Panc1 (cell line): ENCODE measurements around the gene ELOVL1. TPM values are rescaled to one million over a fixed set of nuclear protein-coding genes. Genes with fewer than 3 reads are reported as not detected.

ENCODE experiments used
- ATAC-seq: fragments of 200-7000 bp; cut with Tn5 transposase; 2 replicates; pipeline ENCODE4 v1.9.1; 2020; ENCODE audit warnings: mild to moderate bottlenecking, moderate library complexity
- BruUV-seq: library from RNA; stranded (reverse); fragments of 400-500 nt; replicated peaks from 2 replicates; lab custom pipeline; 2021; lab: Mats Ljungman, UMichigan
- CTCF ChIA-PET: fragments of 300-600 bp; sonication (Branson Sonifier 250); formaldehyde crosslinking; loops from one replicate; lab custom pipeline; 2022; ENCODE audit warnings: antibody characterized with exemption; lab: Charles Lee
- POLR2A ChIA-PET: fragments of 300-600 bp; sonication (Branson Sonifier 250); formaldehyde crosslinking; loops from one replicate; lab custom pipeline; 2022; ENCODE audit warnings: antibody characterized with exemption; lab: Charles Lee
- DNase-seq: peaks from one replicate; pipeline ENCODE4 v3.0.0-alpha.2; 2010; ENCODE audit warnings: low read depth, low spot score
- H3K27ac ChIP-seq: 2 replicates; pipeline ENCODE4 v1.5.1; 2011; ENCODE audit warnings: mild to moderate bottlenecking, low read length, inconsistent platforms
- H3K27me3 ChIP-seq: fragments of 200-500 bp; sonication (Bioruptor generic); 2 replicates; pipeline ENCODE4 v1.6.0; 2014; ENCODE audit warnings: low read length, inconsistent platforms; ENCODE audit not compliant: control insufficient read depth, insufficient read depth
- H3K36me3 ChIP-seq: fragments of 200-500 bp; sonication (Bioruptor generic); 2 replicates; pipeline ENCODE4 v1.5.1; 2014; ENCODE audit warnings: inconsistent platforms, mild to moderate bottlenecking, low read length, moderate library complexity; ENCODE audit not compliant: control insufficient read depth, insufficient read depth
- H3K4me1 ChIP-seq: 2 replicates; pipeline ENCODE4 v1.5.1; 2011; ENCODE audit warnings: inconsistent platforms, mild to moderate bottlenecking, low read length, moderate library complexity; ENCODE audit not compliant: control insufficient read depth, insufficient read depth
- H3K4me3 ChIP-seq, 2 experiments: 2 replicates each; pipeline ENCODE4 v1.5.1; 2011 to 2012; ENCODE audit warnings: low read depth in 2 of 2, low read length in 2 of 2, mild to moderate bottlenecking in 2 of 2, inconsistent platforms in 1 of 2, moderate library complexity in 1 of 2
- H3K9me3 ChIP-seq: fragments of 200-500 bp; sonication (Bioruptor generic); 2 replicates; pipeline ENCODE4 v1.5.1; 2014; ENCODE audit warnings: low read depth, mild to moderate bottlenecking, inconsistent platforms, low read length, moderate library complexity; ENCODE audit not compliant: control insufficient read depth, insufficient read depth
- CTCF ChIP-seq: fragments of 450-650 bp; IDR thresholded peaks from 2 replicates; pipeline ENCODE4 v1.5.1; 2017; ENCODE audit warnings: mild to moderate bottlenecking
- POLR2AphosphoS5 ChIP-seq: IDR thresholded peaks from 2 replicates; pipeline ENCODE4 v1.6.1; 2012; ENCODE audit warnings: mild to moderate bottlenecking, low read depth, low read length, moderate library complexity
- REST ChIP-seq, 2 experiments: IDR thresholded peaks; 2 replicates each; pipeline ENCODE4 v1.6.1; 2011 to 2012; ENCODE audit warnings: low read depth in 2 of 2, control low read depth in 1 of 2, low read length in 1 of 2, mild to moderate bottlenecking in 1 of 2, moderate library complexity in 1 of 2; ENCODE audit not compliant: insufficient read depth in 1 of 2
- SIN3A ChIP-seq: IDR thresholded peaks from 2 replicates; pipeline ENCODE4 v1.6.1; 2012; ENCODE audit warnings: low read depth, mild to moderate bottlenecking, low read length, moderate library complexity, borderline replicate concordance; ENCODE audit not compliant: insufficient read depth
- TCF7L2 ChIP-seq: IDR thresholded peaks from 2 replicates; pipeline ENCODE4 v1.6.1; 2011; ENCODE audit warnings: mild to moderate bottlenecking, low read depth, low read length, inconsistent platforms
- in situ Hi-C: cut with HindIII; loops from 2 replicates; pipeline ENCODE4 v1.10.0; 2016; ENCODE audit warnings: low sequenced_read_pairs, low pct_unique_long_range_greater_than_20kb
- intact Hi-C: fragments of 100-400 bp; cut with micrococcal nuclease; formaldehyde crosslinking; loops from one replicate; pipeline ENCODE4 v1.10.0; 2022; ENCODE audit not compliant: unreplicated experiment
- total RNA-seq: library from RNA; stranded (reverse); gene quantifications from one replicate; pipeline ENCODE4 v1.2.1, GENCODE V29; 2021; ENCODE audit not compliant: unreplicated experiment

The ELOVL1 gene
- total RNA-seq, 1 experiment from 2014 or later: 105 TPM

GRCh38 chr1:43381612-43382011, 13.8 kb upstream of the ELOVL1 start:
- ChIA-PET CTCF (interaction anchor here (0.8 kb wide), 1 partner anchor 223 kb away, joined by 4 read pairs; no protein-coding TSS in a partner anchor), POLR2A (interaction anchor here (0.5 kb wide), 1 partner anchor 209 kb away, joined by 5 read pairs; the partner anchor contains the start of genes CFAP57 and EBNA1BP2)
- DNase-seq: no peak
- H3K4me3 ChIP-seq: no peak overlapping the region
- no peaks in the 10 kb centered on the region for H3K4me1 ChIP-seq
- no peak overlapping the region for H3K27ac ChIP-seq
- TF ChIP-seq TCF7L2 (no peak), REST (IDR thresholded peaks at IDR 0.05; ENCODE audit: insufficient read depth in 1 of 2, low read depth in 2 of 2, low read length in 1 of 2) (no peak)
- BruUV-seq: no TSS peak
- intact Hi-C loops: no loop called here
- no peaks in the 10 kb centered on the region for H3K9me3 ChIP-seq
- H3K27me3 ChIP-seq: no peaks in the 10 kb centered on the region
- ATAC-seq: no peak
- peaks cover 25% of the 10 kb centered on the region for H3K36me3 ChIP-seq
- in situ Hi-C loops: no loop called here

DNA sequence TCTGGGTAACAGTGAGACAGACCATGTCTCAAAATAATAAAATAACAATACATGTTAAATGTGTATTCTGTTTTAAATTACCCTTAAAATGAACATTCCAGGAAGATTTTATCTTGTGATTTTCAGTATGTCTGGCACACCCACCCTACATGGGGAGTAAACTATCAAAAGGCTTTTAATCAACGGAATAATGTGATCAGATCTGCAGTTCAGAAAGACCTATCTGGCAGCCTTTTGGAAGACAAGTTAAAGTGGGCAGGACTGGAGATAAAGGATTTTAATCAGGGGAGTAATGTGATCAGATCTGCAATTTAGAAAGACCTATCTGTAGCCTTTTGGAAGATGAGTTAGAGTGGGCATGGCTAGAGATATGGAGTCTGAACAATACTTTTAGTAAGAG, 11.7 kb upstream of the ELOVL1 start:
- CTCF ChIA-PET: no interaction called here
- ATAC-seq (no peak), DNase-seq (no peak)
- Histone ChIP-seq H3K4me3 (no peak overlapping the region), H3K9me3 (no peaks in the 10 kb centered on the region), H3K36me3 (peaks cover 11% of the 10 kb centered on the region), H3K27ac (no peak overlapping the region), H3K4me1 (no peaks in the 10 kb centered on the region), H3K27me3 (no peaks in the 10 kb centered on the region)
- TF ChIP-seq POLR2AphosphoS5: no peak
- no peak for TF ChIP-seq TCF7L2
- TF ChIP-seq SIN3A: no peak
- TF ChIP-seq CTCF: no peak
- TF ChIP-seq REST (IDR thresholded peaks at IDR 0.05; ENCODE audit: insufficient read depth in 1 of 2, low read depth in 2 of 2, low read length in 1 of 2): no peak
- intact Hi-C loops: no loop called here
- POLR2A ChIA-PET: no interaction called here
- BruUV-seq: no TSS peak
- in situ Hi-C loops: no loop called here
